ENCODE measurements around the gene IRF2BPL. TPM values are rescaled to one million over a fixed set of nuclear protein-coding genes. Genes with fewer than 3 reads are reported as not detected.

The IRF2BPL gene
- total and polyA plus RNA-seq, 2 of the 4 experiments (the other 2 are of a cell fraction), result 6.3 to 14.5 TPM

DNA sequence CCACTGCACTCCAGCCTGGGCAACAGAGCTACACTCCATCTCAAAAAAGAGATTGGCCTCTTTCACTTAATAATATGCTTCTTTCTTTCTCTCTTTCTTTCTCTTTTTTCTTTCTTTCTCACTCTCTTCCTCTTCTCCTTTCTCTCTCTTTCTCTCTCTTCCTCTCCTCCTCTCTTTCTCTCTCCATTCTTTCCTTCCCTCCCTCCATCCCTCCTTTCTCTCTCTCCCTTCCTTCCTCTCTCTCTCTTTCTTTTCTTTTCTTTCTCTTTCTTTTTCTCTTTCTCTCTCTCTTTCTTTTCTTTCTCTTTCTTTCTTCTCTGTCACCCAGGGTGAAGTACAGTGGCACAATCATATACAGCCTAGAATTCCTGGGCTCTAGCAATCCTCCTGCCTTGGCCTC, 38.4 kb downstream of the IRF2BPL start:
- no peak overlapping the region for H2AK9ac ChIP-seq (replicated peaks; ENCODE audit: low read depth, low read length, poor library complexity)
- ChIA-PET CTCF (no interaction called here), POLR2A (ENCODE audit: unreplicated experiment) (no interaction called here)
- H3K4me2 ChIP-seq (ENCODE audit: low read depth, low read length), result no peak overlapping the region
- dilution Hi-C loops (cut with HindIII; ENCODE audit: low sequenced_read_pairs, unreplicated experiment) (no loop called here), in situ Hi-C loops (cut with MboI; ENCODE audit: low sequenced_read_pairs) (no loop called here), intact Hi-C loops (cut with micrococcal nuclease) (no loop called here)
- H3K9me3 ChIP-seq (ENCODE audit: control insufficient read depth, insufficient read depth, low read length), result no peaks in the 10 kb centered on the region
- ATAC-seq (ENCODE audit: low read depth) (no peak), DNase-seq (no peak)
- no peak overlapping the region for H3K4me3 ChIP-seq (ENCODE audit: insufficient read depth, low read depth, low read length)
- H2BK5ac ChIP-seq (ENCODE audit: low read depth, low read length, poor library complexity, severe bottlenecking), result no peak overlapping the region
- H3K56ac ChIP-seq (ENCODE audit: extremely low read depth, insufficient read depth, low read length), result no peak overlapping the region
- H4K91ac ChIP-seq (ENCODE audit: insufficient read depth, low read depth, low read length), result no peak overlapping the region
- H3K36me3 ChIP-seq (ENCODE audit: control insufficient read depth, insufficient read depth, low read length), result no peaks in the 10 kb centered on the region
- no peaks in the 10 kb centered on the region for H3K79me1 ChIP-seq (ENCODE audit: low read depth in 1 of 2, low read length in 2 of 2)
- no peak overlapping the region for H4K5ac ChIP-seq (ENCODE audit: low read depth, low read length)
- no peak overlapping the region for H3K23ac ChIP-seq (ENCODE audit: low read depth, low read length)
- no peak for TF ChIP-seq RFX5 (IDR thresholded peaks at IDR 0.05; ENCODE audit: low read depth, low read length)
- no peak for TF ChIP-seq BHLHE40 (IDR thresholded peaks at IDR 0.05; ENCODE audit: low read depth, low read length)
- TF ChIP-seq, protein P1, sequence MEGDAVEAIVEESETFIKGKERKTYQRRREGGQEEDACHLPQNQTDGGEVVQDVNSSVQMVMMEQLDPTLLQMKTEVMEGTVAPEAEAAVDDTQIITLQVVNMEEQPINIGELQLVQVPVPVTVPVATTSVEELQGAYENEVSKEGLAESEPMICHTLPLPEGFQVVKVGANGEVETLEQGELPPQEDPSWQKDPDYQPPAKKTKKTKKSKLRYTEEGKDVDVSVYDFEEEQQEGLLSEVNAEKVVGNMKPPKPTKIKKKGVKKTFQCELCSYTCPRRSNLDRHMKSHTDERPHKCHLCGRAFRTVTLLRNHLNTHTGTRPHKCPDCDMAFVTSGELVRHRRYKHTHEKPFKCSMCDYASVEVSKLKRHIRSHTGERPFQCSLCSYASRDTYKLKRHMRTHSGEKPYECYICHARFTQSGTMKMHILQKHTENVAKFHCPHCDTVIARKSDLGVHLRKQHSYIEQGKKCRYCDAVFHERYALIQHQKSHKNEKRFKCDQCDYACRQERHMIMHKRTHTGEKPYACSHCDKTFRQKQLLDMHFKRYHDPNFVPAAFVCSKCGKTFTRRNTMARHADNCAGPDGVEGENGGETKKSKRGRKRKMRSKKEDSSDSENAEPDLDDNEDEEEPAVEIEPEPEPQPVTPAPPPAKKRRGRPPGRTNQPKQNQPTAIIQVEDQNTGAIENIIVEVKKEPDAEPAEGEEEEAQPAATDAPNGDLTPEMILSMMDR (conservative IDR thresholded peaks at IDR 0.05; ENCODE audit: low read depth, low read length), result no peak
- no peak for TF ChIP-seq MXI1 (IDR thresholded peaks at IDR 0.05; ENCODE audit: borderline replicate concordance, low read depth, low read length)
- TF ChIP-seq RCOR1 (IDR thresholded peaks at IDR 0.05; ENCODE audit: insufficient replicate concordance, low read length), result no peak
- TF ChIP-seq MAFK (IDR thresholded peaks at IDR 0.05; ENCODE audit: low read depth, low read length), result no peak
- TF ChIP-seq, protein P2, sequence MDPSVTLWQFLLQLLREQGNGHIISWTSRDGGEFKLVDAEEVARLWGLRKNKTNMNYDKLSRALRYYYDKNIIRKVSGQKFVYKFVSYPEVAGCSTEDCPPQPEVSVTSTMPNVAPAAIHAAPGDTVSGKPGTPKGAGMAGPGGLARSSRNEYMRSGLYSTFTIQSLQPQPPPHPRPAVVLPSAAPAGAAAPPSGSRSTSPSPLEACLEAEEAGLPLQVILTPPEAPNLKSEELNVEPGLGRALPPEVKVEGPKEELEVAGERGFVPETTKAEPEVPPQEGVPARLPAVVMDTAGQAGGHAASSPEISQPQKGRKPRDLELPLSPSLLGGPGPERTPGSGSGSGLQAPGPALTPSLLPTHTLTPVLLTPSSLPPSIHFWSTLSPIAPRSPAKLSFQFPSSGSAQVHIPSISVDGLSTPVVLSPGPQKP (IDR thresholded peaks at IDR 0.05; ENCODE audit: borderline replicate concordance, low read depth, low read length), result no peak
- no peak for TF ChIP-seq CHD1 (IDR thresholded peaks at IDR 0.05; ENCODE audit: low read depth, low read length)
- no peak for TF ChIP-seq CEBPB (IDR thresholded peaks at IDR 0.05; ENCODE audit: low read depth, low read length)
- no peak for TF ChIP-seq FOS (IDR thresholded peaks at IDR 0.05; ENCODE audit: low read depth, low read length)
- no peak for TF ChIP-seq NFE2L2 (IDR thresholded peaks at IDR 0.05; ENCODE audit: low read depth, low read length)
- TF ChIP-seq POLR2A (IDR thresholded peaks at IDR 0.05; ENCODE audit: low read depth, low read length), result no peak
- TF ChIP-seq SMC3 (IDR thresholded peaks at IDR 0.05; ENCODE audit: low read depth, low read length), result no peak
- TF ChIP-seq MAZ (IDR thresholded peaks at IDR 0.05; ENCODE audit: borderline replicate concordance, low read depth, low read length), result no peak
- TF ChIP-seq, protein P3, sequence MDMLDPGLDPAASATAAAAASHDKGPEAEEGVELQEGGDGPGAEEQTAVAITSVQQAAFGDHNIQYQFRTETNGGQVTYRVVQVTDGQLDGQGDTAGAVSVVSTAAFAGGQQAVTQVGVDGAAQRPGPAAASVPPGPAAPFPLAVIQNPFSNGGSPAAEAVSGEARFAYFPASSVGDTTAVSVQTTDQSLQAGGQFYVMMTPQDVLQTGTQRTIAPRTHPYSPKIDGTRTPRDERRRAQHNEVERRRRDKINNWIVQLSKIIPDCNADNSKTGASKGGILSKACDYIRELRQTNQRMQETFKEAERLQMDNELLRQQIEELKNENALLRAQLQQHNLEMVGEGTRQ (IDR thresholded peaks at IDR 0.05; ENCODE audit: low read depth, low read length), result no peak
- H3K9ac ChIP-seq (ENCODE audit: low read depth, low read length), result no peak overlapping the region
- no peak overlapping the region for H3K27ac ChIP-seq (ENCODE audit: insufficient read depth, low read length)
- no peak overlapping the region for H4K8ac ChIP-seq (ENCODE audit: low read depth in 2 of 2, low read length in 2 of 2)
- no peak overlapping the region for H3K14ac ChIP-seq (replicated peaks; ENCODE audit: low read depth, low read length)
- BruUV-seq (replicated peaks), result no TSS peak
- H3K4me1 ChIP-seq (ENCODE audit: control insufficient read depth, insufficient read depth, low read length), result peaks cover 7% of the 10 kb centered on the region
- H2BK15ac ChIP-seq (ENCODE audit: low read depth, low read length), result no peak overlapping the region
- no peak overlapping the region for H2BK120ac ChIP-seq (ENCODE audit: low read depth, low read length)
- peaks cover 12% of the 10 kb centered on the region; the same call in 1 of the 2 replicates for H3K9me1 ChIP-seq (ENCODE audit: insufficient read depth, low read length)
- H2AK5ac ChIP-seq (ENCODE audit: low read depth, low read length), result no peak overlapping the region
- H2BK20ac ChIP-seq (ENCODE audit: low read depth, low read length), result no peak overlapping the region
- H4K20me1 ChIP-seq (ENCODE audit: insufficient read depth, low read length), result no peaks in the 10 kb centered on the region
- H3K18ac ChIP-seq (ENCODE audit: low read depth, low read length), result no peak overlapping the region
- H3K27me3 ChIP-seq (ENCODE audit: control insufficient read depth, insufficient read depth, low read length), result no peaks in the 10 kb centered on the region
- no peak overlapping the region for H3K4ac ChIP-seq (ENCODE audit: low read depth, low read length)
- no peak overlapping the region for H2AFZ ChIP-seq (replicated peaks; ENCODE audit: low read length, poor library complexity)

Data from IMR-90 (cell line).